MM.1S (cell line): ENCODE results near the gene ARL8B.

Experiments used
- DNase-seq: peaks from one replicate; pipeline ENCODE4 v3.0.0-alpha.2; 2015
- H2AFZ ChIP-seq: fragments of 300-600 bp; sonication (generic); 2 replicates; pipeline ENCODE4 v1.6.0; 2016; ENCODE audit warnings: antibody characterized with exemption, low read length
- H3F3A ChIP-seq: fragments of 300-600 bp; sonication (generic); 2 replicates; pipeline ENCODE4 v1.6.1; 2016; ENCODE audit warnings: mild to moderate bottlenecking, antibody characterized with exemption, low read length, moderate library complexity, mixed read lengths; ENCODE audit not compliant: insufficient read depth
- H3K27ac ChIP-seq: fragments of 300-600 bp; sonication (generic); 2 replicates; pipeline ENCODE4 v1.5.1; 2016; ENCODE audit warnings: mild to moderate bottlenecking, low read length
- H3K27me3 ChIP-seq: fragments of 300-600 bp; sonication (generic); replicated peaks from 2 replicates; pipeline ENCODE4 v1.6.0; 2016; ENCODE audit warnings: low read length; ENCODE audit not compliant: insufficient read depth
- H3K36me3 ChIP-seq: fragments of 300-600 bp; sonication (generic); replicated peaks from 2 replicates; pipeline ENCODE4 v1.6.1; 2016; ENCODE audit warnings: mild to moderate bottlenecking, low read length, mixed read lengths; ENCODE audit not compliant: insufficient read depth
- H3K4me1 ChIP-seq: fragments of 300-600 bp; sonication (generic); 2 replicates; pipeline ENCODE4 v1.6.1; 2016; ENCODE audit warnings: low read length, mixed read lengths
- H3K4me2 ChIP-seq: fragments of 300-600 bp; sonication (generic); 2 replicates; pipeline ENCODE4 v1.6.0; 2016; ENCODE audit warnings: low read depth, low read length
- H3K4me3 ChIP-seq: fragments of 300-600 bp; sonication (generic); 2 replicates; pipeline ENCODE4 v1.5.1; 2016; ENCODE audit warnings: low read length, mixed read lengths
- H3K79me2 ChIP-seq: fragments of 300-600 bp; sonication (generic); 2 replicates; pipeline ENCODE4 v1.6.1; 2016; ENCODE audit warnings: mixed run types, low read length, mixed read lengths
- H3K9ac ChIP-seq: fragments of 300-600 bp; sonication (generic); 2 replicates; pipeline ENCODE4 v1.6.1; 2016; ENCODE audit warnings: low read length, mixed read lengths
- H3K9me2 ChIP-seq: fragments of 300-600 bp; sonication (generic); replicated peaks from 2 replicates; pipeline ENCODE4 v1.6.1; 2016; ENCODE audit warnings: mild to moderate bottlenecking, low read length, mixed read lengths; ENCODE audit not compliant: insufficient read depth
- H3K9me3 ChIP-seq: fragments of 300-600 bp; sonication (generic); replicated peaks from 2 replicates; pipeline ENCODE4 v1.6.1; 2016; ENCODE audit warnings: mild to moderate bottlenecking, low read length, mixed read lengths; ENCODE audit not compliant: insufficient read depth
- H4K20me1 ChIP-seq: fragments of 300-600 bp; sonication (generic); 2 replicates; pipeline ENCODE4 v1.6.1; 2016; ENCODE audit warnings: mild to moderate bottlenecking, low read length, moderate library complexity, mixed read lengths; ENCODE audit not compliant: insufficient read depth
- EZH2 ChIP-seq: fragments of 300-600 bp; sonication (generic); optimal IDR thresholded peaks from 2 replicates; pipeline ENCODE3; 2017; ENCODE audit warnings: low read depth, mild to moderate bottlenecking, antibody characterized with exemption, low read length, mixed read lengths
- EZH2phosphoT487 ChIP-seq: fragments of 300-600 bp; sonication (generic); IDR thresholded peaks from 2 replicates; pipeline ENCODE4 v1.6.1; 2018; ENCODE audit warnings: antibody characterized with exemption, low read length
- TF ChIP-seq, protein P1 (sequence below): fragments of 300-600 bp; sonication (generic); IDR thresholded peaks from 2 replicates; pipeline ENCODE4 v1.5.1; 2016; ENCODE audit warnings: antibody characterized with exemption, low read length, mixed read lengths

Gene ARL8B

DNA sequence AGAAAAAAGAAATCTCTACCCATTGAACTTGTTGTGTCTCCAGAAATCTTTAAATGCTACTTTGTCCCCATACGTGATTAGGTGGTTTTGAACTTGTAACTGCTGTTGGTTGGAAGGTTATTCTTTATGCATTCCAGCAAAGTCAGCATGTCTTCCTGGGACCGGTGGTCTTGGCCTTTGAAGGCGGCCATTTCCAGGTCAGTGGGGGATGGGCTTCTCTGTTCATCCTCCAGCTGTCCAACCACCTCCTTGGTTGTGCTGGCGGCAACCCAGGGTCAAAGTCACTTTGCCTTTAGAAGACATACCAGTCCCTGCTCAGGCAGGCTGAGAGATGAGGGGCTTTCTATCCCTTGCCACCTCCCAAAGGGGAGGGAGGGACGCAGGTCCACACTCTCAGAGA lies 37.9 kb upstream of the ARL8B start:
- Histone ChIP-seq H3K27ac (no peak overlapping the region), H3K9me2 (no peaks in the 10 kb centered on the region), H4K20me1 (no peaks in the 10 kb centered on the region), H3K79me2 (no peaks in the 10 kb centered on the region), H3K27me3 (no peaks in the 10 kb centered on the region), H3K4me3 (no peak overlapping the region), H2AFZ (no peak overlapping the region), H3K4me1 (no peaks in the 10 kb centered on the region), H3K4me2 (no peak overlapping the region), H3K9me3 (no peaks in the 10 kb centered on the region), H3K9ac (no peak overlapping the region), H3K36me3 (no peaks in the 10 kb centered on the region), H3F3A (no peaks in the 10 kb centered on the region)
- no peak for DNase-seq
- no peak for TF ChIP-seq EZH2phosphoT487
- TF ChIP-seq, protein P1, sequence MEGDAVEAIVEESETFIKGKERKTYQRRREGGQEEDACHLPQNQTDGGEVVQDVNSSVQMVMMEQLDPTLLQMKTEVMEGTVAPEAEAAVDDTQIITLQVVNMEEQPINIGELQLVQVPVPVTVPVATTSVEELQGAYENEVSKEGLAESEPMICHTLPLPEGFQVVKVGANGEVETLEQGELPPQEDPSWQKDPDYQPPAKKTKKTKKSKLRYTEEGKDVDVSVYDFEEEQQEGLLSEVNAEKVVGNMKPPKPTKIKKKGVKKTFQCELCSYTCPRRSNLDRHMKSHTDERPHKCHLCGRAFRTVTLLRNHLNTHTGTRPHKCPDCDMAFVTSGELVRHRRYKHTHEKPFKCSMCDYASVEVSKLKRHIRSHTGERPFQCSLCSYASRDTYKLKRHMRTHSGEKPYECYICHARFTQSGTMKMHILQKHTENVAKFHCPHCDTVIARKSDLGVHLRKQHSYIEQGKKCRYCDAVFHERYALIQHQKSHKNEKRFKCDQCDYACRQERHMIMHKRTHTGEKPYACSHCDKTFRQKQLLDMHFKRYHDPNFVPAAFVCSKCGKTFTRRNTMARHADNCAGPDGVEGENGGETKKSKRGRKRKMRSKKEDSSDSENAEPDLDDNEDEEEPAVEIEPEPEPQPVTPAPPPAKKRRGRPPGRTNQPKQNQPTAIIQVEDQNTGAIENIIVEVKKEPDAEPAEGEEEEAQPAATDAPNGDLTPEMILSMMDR = no peak

DNA sequence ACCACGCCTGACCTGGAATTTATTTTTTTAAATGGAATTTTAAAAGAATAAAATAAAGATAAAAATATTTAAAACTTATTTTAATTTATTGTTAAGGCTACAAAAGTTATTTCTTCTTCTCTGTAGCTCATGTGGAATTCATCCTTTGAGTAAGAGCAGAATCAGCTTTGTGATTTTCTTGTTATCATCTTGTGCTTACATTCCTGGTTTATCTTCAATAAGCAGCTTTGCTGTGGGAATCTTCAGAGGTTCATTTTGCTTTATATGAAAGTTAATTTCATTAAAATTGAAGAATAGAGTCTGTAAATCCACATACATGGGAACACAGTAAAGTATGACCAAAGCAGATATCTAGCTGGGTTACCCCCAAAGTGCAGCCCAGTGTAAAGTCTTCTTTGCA lies 35.4 kb upstream of the ARL8B start:
- H3K4me1 ChIP-seq = no peaks in the 10 kb centered on the region
- no peaks in the 10 kb centered on the region for H3K79me2 ChIP-seq
- no peaks in the 10 kb centered on the region for H3K9me2 ChIP-seq
- H3K27me3 ChIP-seq = no peaks in the 10 kb centered on the region
- H3K4me2 ChIP-seq = no peak overlapping the region
- no peak overlapping the region for H2AFZ ChIP-seq
- no peaks in the 10 kb centered on the region for H3K36me3 ChIP-seq
- no peak overlapping the region for H3K9ac ChIP-seq
- no peaks in the 10 kb centered on the region for H3F3A ChIP-seq
- no peak overlapping the region for H3K27ac ChIP-seq
- H4K20me1 ChIP-seq = no peaks in the 10 kb centered on the region
- H3K4me3 ChIP-seq = no peak overlapping the region
- no peak for TF ChIP-seq EZH2
- H3K9me3 ChIP-seq = no peaks in the 10 kb centered on the region
- DNase-seq = no peak

DNA sequence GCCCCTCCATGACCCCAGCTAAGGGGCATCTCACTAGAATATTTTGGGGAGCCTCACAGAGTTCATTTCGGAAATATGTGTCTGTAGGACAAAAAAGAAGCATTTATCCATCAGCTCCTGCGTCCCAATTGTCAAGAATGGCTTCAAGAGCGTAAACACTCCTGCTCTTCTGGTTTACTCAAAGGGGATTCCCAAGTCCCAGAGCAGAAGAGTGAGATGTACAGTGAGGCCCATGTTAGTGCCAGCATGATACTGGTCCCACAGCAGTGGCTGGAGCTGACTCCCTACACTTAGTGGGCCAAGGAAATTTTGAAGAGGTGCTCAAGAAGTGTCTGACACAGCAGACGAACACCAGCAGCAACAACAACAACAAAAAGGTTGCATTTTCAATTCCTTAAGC lies 34.9 kb upstream of the ARL8B start:
- Histone ChIP-seq H3K9me2 (no peaks in the 10 kb centered on the region), H3K27ac (no peak overlapping the region), H3K36me3 (no peaks in the 10 kb centered on the region), H3K4me3 (no peak overlapping the region), H3K4me1 (no peaks in the 10 kb centered on the region), H3F3A (no peaks in the 10 kb centered on the region), H4K20me1 (no peaks in the 10 kb centered on the region), H3K27me3 (no peaks in the 10 kb centered on the region), H3K9ac (no peak overlapping the region), H2AFZ (no peak overlapping the region), H3K4me2 (no peak overlapping the region), H3K79me2 (no peaks in the 10 kb centered on the region), H3K9me3 (no peaks in the 10 kb centered on the region)
- no peak for TF ChIP-seq EZH2phosphoT487
- TF ChIP-seq, protein P1 = no peak
- no peak for DNase-seq

DNA sequence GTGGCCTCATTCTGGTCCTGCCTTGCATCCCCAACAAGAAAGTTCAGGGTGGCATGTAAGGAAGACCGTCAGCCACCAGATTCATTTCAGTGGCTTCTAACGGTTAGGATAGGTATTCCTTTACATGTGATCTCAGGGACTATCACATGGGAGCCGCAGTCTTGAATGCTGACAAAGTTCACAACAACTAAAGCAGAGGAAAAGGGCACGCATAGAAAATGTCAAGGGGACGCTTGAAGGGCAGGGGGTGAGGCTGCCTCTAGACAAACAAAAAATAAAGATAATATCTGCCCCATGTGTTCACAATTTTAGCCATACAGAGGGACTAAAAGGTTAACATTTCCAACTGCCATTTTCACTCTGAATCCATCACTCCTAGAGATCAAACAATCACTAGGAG lies 31.9 kb upstream of the ARL8B start:
- Histone ChIP-seq H3K4me3 (no peak overlapping the region), H3K9ac (no peak overlapping the region), H3K9me3 (no peaks in the 10 kb centered on the region), H3K36me3 (no peaks in the 10 kb centered on the region), H3K9me2 (no peaks in the 10 kb centered on the region), H2AFZ (no peak overlapping the region), H3K79me2 (no peaks in the 10 kb centered on the region), H3K27me3 (no peaks in the 10 kb centered on the region), H4K20me1 (no peaks in the 10 kb centered on the region), H3K4me2 (no peak overlapping the region), H3K4me1 (no peaks in the 10 kb centered on the region), H3F3A (no peaks in the 10 kb centered on the region), H3K27ac (no peak overlapping the region)
- TF ChIP-seq, protein P1 = no peak
- TF ChIP-seq EZH2 (no peak), EZH2phosphoT487 (no peak)
- no peak for DNase-seq
